ENCODE data around the gene SMYD4.

DNA sequence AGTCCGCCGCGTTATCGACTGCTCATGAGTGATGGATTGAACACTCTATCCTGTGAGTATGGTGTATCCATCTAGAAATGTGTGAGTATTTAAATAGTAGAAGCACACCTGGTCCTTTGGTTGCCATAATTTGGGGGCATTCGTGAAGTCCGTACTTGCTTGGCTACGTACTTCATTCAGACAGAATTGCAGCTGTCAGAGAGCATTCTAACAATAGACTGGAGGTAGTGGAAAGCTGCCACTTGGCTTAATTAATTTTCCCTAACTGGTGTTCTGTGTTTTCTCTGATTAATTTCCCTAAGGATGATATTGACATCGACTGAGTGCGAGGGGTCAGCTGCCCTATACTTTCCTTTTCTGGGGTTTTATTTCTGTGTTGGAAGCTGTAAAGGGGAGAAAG lies 14.2 kb upstream of the SMYD4 start:
- no peak for TF ChIP-seq EP300 (IDR thresholded peaks at IDR 0.05)
- TF ChIP-seq, protein P1, sequence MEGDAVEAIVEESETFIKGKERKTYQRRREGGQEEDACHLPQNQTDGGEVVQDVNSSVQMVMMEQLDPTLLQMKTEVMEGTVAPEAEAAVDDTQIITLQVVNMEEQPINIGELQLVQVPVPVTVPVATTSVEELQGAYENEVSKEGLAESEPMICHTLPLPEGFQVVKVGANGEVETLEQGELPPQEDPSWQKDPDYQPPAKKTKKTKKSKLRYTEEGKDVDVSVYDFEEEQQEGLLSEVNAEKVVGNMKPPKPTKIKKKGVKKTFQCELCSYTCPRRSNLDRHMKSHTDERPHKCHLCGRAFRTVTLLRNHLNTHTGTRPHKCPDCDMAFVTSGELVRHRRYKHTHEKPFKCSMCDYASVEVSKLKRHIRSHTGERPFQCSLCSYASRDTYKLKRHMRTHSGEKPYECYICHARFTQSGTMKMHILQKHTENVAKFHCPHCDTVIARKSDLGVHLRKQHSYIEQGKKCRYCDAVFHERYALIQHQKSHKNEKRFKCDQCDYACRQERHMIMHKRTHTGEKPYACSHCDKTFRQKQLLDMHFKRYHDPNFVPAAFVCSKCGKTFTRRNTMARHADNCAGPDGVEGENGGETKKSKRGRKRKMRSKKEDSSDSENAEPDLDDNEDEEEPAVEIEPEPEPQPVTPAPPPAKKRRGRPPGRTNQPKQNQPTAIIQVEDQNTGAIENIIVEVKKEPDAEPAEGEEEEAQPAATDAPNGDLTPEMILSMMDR (IDR thresholded peaks at IDR 0.05), result no peak

All from tibial nerve (tissue), 4 donors.